Activated naive CD8-positive, alpha-beta T cell treated with anti-CD3 and anti-CD28 coated beads, Interleukin-2, amount 50 U/mL, for 24 hours (primary cell): ENCODE data around the gene UBR4.

ENCODE experiments used
- ATAC-seq: fragments of 150-1000 bp; cut with Tn5 transposase; one replicate; pipeline ENCODE4 v1.10.0; 2021
- DNase-seq: peaks from one replicate; pipeline ENCODE4 v3.0.0; 2021
- H3K27ac Mint-ChIP-seq: one replicate; pipeline ENCODE4 v1.8.0; 2021; ENCODE audit warnings: mild to moderate bottlenecking, mixed read lengths
- H3K27me3 Mint-ChIP-seq: one replicate; pipeline ENCODE4 v1.8.0; 2021; ENCODE audit warnings: mixed read lengths
- H3K36me3 Mint-ChIP-seq: one replicate; pipeline ENCODE4 v1.8.0; 2021; ENCODE audit warnings: low read depth, mixed read lengths
- H3K4me1 Mint-ChIP-seq: one replicate; pipeline ENCODE4 v1.8.0; 2021; ENCODE audit warnings: mixed read lengths
- H3K4me3 Mint-ChIP-seq: one replicate; pipeline ENCODE4 v1.8.0; 2021; ENCODE audit warnings: mild to moderate bottlenecking, moderate library complexity, mixed read lengths
- H3K9me3 Mint-ChIP-seq: one replicate; pipeline ENCODE4 v1.8.0; 2021; ENCODE audit warnings: mixed read lengths

The UBR4 gene

GRCh38 chr1:19066248-19066873, 143.7 kb downstream of the UBR4 start:
- DNase-seq (no peak), ATAC-seq (no peak)
- H3K4me1 Mint-ChIP-seq: peaks cover 1% of the 10 kb centered on the region
- H3K27me3 Mint-ChIP-seq: peaks cover under 1% of the 10 kb centered on the region
- H3K9me3 Mint-ChIP-seq: peaks cover 2% of the 10 kb centered on the region
- H3K27ac Mint-ChIP-seq: no peak overlapping the region
- no peak overlapping the region for H3K4me3 Mint-ChIP-seq
- H3K36me3 Mint-ChIP-seq: peaks cover under 1% of the 10 kb centered on the region

GRCh38 chr1:19065526-19066247, 144.4 kb downstream of the UBR4 start:
- Mint-ChIP-seq H3K4me1 (peaks cover 3% of the 10 kb centered on the region), H3K9me3 (peaks cover 5% of the 10 kb centered on the region), H3K27me3 (peaks cover 2% of the 10 kb centered on the region), H3K4me3 (no peak overlapping the region), H3K36me3 (peaks cover 3% of the 10 kb centered on the region), H3K27ac (no peak overlapping the region)
- no peak for DNase-seq
- ATAC-seq: no peak

GRCh38 chr1:19064906-19065450, 145.1 kb downstream of the UBR4 start:
- no peak overlapping the region for H3K27ac Mint-ChIP-seq
- ATAC-seq: no peak
- peaks cover 3% of the 10 kb centered on the region for H3K36me3 Mint-ChIP-seq
- H3K4me1 Mint-ChIP-seq: peaks cover 3% of the 10 kb centered on the region
- H3K9me3 Mint-ChIP-seq: peaks cover 5% of the 10 kb centered on the region
- DNase-seq: no peak
- H3K27me3 Mint-ChIP-seq: peaks cover 2% of the 10 kb centered on the region
- H3K4me3 Mint-ChIP-seq: no peak overlapping the region

GRCh38 chr1:19063122-19063521, 146.9 kb downstream of the UBR4 start:
- Mint-ChIP-seq H3K9me3 (peaks cover 5% of the 10 kb centered on the region), H3K27ac (no peak overlapping the region), H3K27me3 (peaks cover 8% of the 10 kb centered on the region), H3K4me3 (no peak overlapping the region), H3K36me3 (peaks cover 3% of the 10 kb centered on the region), H3K4me1 (peaks cover 3% of the 10 kb centered on the region)
- DNase-seq (no peak), ATAC-seq (no peak)

GRCh38 chr1:19062258-19063029, 147.6 kb downstream of the UBR4 start:
- Mint-ChIP-seq H3K36me3 (peaks cover 3% of the 10 kb centered on the region), H3K27ac (peak overlapping the region; percentile 40), H3K4me3 (no peak overlapping the region), H3K27me3 (peaks cover 9% of the 10 kb centered on the region), H3K4me1 (peaks cover 3% of the 10 kb centered on the region), H3K9me3 (peaks cover 5% of the 10 kb centered on the region)
- ATAC-seq (no peak), DNase-seq (no peak)

- H3K9me3 Mint-ChIP-seq: peaks cover 5% of the 10 kb centered on the region
- H3K27me3 Mint-ChIP-seq: peaks cover 12% of the 10 kb centered on the region
- no peak overlapping the region for H3K4me3 Mint-ChIP-seq
- H3K36me3 Mint-ChIP-seq: peaks cover 3% of the 10 kb centered on the region
- peak overlapping the region; percentile 59 for H3K27ac Mint-ChIP-seq
- DNase-seq (no peak), ATAC-seq (no peak)
- H3K4me1 Mint-ChIP-seq: peaks cover 3% of the 10 kb centered on the region
Observed at GRCh38 chr1:19061798-19062197, 148.3 kb downstream of the UBR4 start.

GRCh38 chr1:19061343-19061742, 148.7 kb downstream of the UBR4 start:
- peaks cover 16% of the 10 kb centered on the region for H3K27me3 Mint-ChIP-seq
- H3K4me1 Mint-ChIP-seq: peaks cover 3% of the 10 kb centered on the region
- H3K36me3 Mint-ChIP-seq: peaks cover 3% of the 10 kb centered on the region
- peak overlapping the region; percentile 59 for H3K27ac Mint-ChIP-seq
- ATAC-seq (no peak), DNase-seq (no peak)
- peaks cover 5% of the 10 kb centered on the region for H3K9me3 Mint-ChIP-seq
- peak overlapping the region; percentile 16 for H3K4me3 Mint-ChIP-seq

- H3K36me3 Mint-ChIP-seq: peaks cover 3% of the 10 kb centered on the region
- peak; percentile 60 for ATAC-seq
- no peak overlapping the region for H3K27ac Mint-ChIP-seq
- H3K4me3 Mint-ChIP-seq: no peak overlapping the region
- peaks cover 5% of the 10 kb centered on the region for H3K9me3 Mint-ChIP-seq
- DNase-seq: no peak
- H3K4me1 Mint-ChIP-seq: peaks cover 7% of the 10 kb centered on the region
- H3K27me3 Mint-ChIP-seq: peaks cover 31% of the 10 kb centered on the region
Observed at GRCh38 chr1:19059773-19060172, 150.3 kb downstream of the UBR4 start.

GRCh38 chr1:19058476-19058797, 151.6 kb downstream of the UBR4 start:
- H3K4me3 Mint-ChIP-seq: no peak overlapping the region
- H3K36me3 Mint-ChIP-seq: peaks cover 3% of the 10 kb centered on the region
- no peak overlapping the region for H3K27ac Mint-ChIP-seq
- peaks cover 39% of the 10 kb centered on the region for H3K27me3 Mint-ChIP-seq
- peaks cover 8% of the 10 kb centered on the region for H3K4me1 Mint-ChIP-seq
- ATAC-seq (no peak), DNase-seq (no peak)
- H3K9me3 Mint-ChIP-seq: peaks cover 5% of the 10 kb centered on the region

- DNase-seq (no peak), ATAC-seq (no peak)
- Mint-ChIP-seq H3K27ac (no peak overlapping the region), H3K4me1 (peaks cover 8% of the 10 kb centered on the region), H3K27me3 (peaks cover 40% of the 10 kb centered on the region), H3K9me3 (peaks cover 5% of the 10 kb centered on the region), H3K4me3 (no peak overlapping the region), H3K36me3 (peaks cover 3% of the 10 kb centered on the region)
Observed at GRCh38 chr1:19057784-19058475, 152.1 kb downstream of the UBR4 start.

- H3K27me3 Mint-ChIP-seq: peaks cover 44% of the 10 kb centered on the region
- no peak for ATAC-seq
Observed at GRCh38 chr1:19057182-19057779, 152.8 kb downstream of the UBR4 start.

GRCh38 chr1:19055701-19056100, 154.4 kb downstream of the UBR4 start:
- H3K4me1 Mint-ChIP-seq: peaks cover 5% of the 10 kb centered on the region
- DNase-seq: no peak
- ATAC-seq: no peak
- no peak overlapping the region for H3K4me3 Mint-ChIP-seq
- no peaks in the 10 kb centered on the region for H3K36me3 Mint-ChIP-seq
- H3K27me3 Mint-ChIP-seq: peaks cover 43% of the 10 kb centered on the region
- H3K9me3 Mint-ChIP-seq: no peaks in the 10 kb centered on the region
- H3K27ac Mint-ChIP-seq: no peak overlapping the region

More at GRCh38 chr1:19057182-19057779, 152.8 kb downstream of the UBR4 start:
- H3K27ac Mint-ChIP-seq: no peak overlapping the region
- H3K36me3 Mint-ChIP-seq: peaks cover 3% of the 10 kb centered on the region
- DNase-seq: no peak
- no peak overlapping the region for H3K4me3 Mint-ChIP-seq
- H3K9me3 Mint-ChIP-seq: peaks cover 5% of the 10 kb centered on the region
- H3K4me1 Mint-ChIP-seq: peaks cover 8% of the 10 kb centered on the region

GRCh38 chr1:19055001-19055400, 155.1 kb downstream of the UBR4 start:
- peaks cover 5% of the 10 kb centered on the region for H3K4me1 Mint-ChIP-seq
- no peak for ATAC-seq

GRCh38 chr1:19054216-19054615, 155.8 kb downstream of the UBR4 start:
- Mint-ChIP-seq H3K9me3 (no peaks in the 10 kb centered on the region), H3K4me3 (no peak overlapping the region), H3K27ac (no peak overlapping the region), H3K36me3 (no peaks in the 10 kb centered on the region), H3K27me3 (peaks cover 43% of the 10 kb centered on the region), H3K4me1 (peaks cover 5% of the 10 kb centered on the region)
- no peak for DNase-seq
- no peak for ATAC-seq

More at GRCh38 chr1:19055001-19055400, 155.1 kb downstream of the UBR4 start:
- Mint-ChIP-seq H3K27ac (no peak overlapping the region), H3K36me3 (no peaks in the 10 kb centered on the region), H3K4me3 (no peak overlapping the region), H3K27me3 (peaks cover 43% of the 10 kb centered on the region), H3K9me3 (no peaks in the 10 kb centered on the region)
- DNase-seq: no peak
